KMS-11 (cell line): ENCODE measurements around the gene MAPK11.

Source experiments
- H2AFZ ChIP-seq: fragments of 200-600 bp; sonication (generic); 2 replicates; pipeline ENCODE4 v1.6.1; 2016; ENCODE audit warnings: antibody characterized with exemption, mixed run types, low read depth
- H3K27ac ChIP-seq: fragments of 200-600 bp; sonication (generic); 2 replicates; pipeline ENCODE4 v1.6.1; 2016; ENCODE audit warnings: mild to moderate bottlenecking, mixed run types
- H3K27me3 ChIP-seq: fragments of 200-600 bp; sonication (generic); 2 replicates; pipeline ENCODE4 v1.6.1; 2017; ENCODE audit warnings: mild to moderate bottlenecking, low read depth, mixed run types, moderate library complexity; ENCODE audit not compliant: insufficient read depth
- H3K36me3 ChIP-seq: fragments of 200-600 bp; sonication (generic); 2 replicates; pipeline ENCODE4 v1.6.1; 2017; ENCODE audit warnings: mild to moderate bottlenecking, mixed run types; ENCODE audit not compliant: insufficient read depth
- H3K4me1 ChIP-seq: fragments of 200-600 bp; sonication (generic); 2 replicates; pipeline ENCODE4 v1.6.1; 2016; ENCODE audit warnings: mild to moderate bottlenecking, low read depth, mixed run types; ENCODE audit not compliant: poor library complexity, severe bottlenecking
- H3K4me2 ChIP-seq: fragments of 200-600 bp; sonication (generic); 2 replicates; pipeline ENCODE4 v1.7.0; 2016; ENCODE audit warnings: mild to moderate bottlenecking, mixed run types
- H3K4me3 ChIP-seq: fragments of 200-600 bp; sonication (generic); IDR thresholded peaks from 2 replicates; pipeline ENCODE4 v1.6.1; 2017; ENCODE audit warnings: low read depth, low read length, mixed read lengths; ENCODE audit not compliant: insufficient read depth
- H3K79me2 ChIP-seq: fragments of 200-600 bp; sonication (generic); 2 replicates; pipeline ENCODE4 v1.6.1; 2016; ENCODE audit warnings: low read depth, mixed run types; ENCODE audit not compliant: insufficient read depth
- H3K9ac ChIP-seq: fragments of 200-600 bp; sonication (generic); 2 replicates; pipeline ENCODE4 v1.6.1; 2016; ENCODE audit warnings: mild to moderate bottlenecking, mixed run types
- H4K20me1 ChIP-seq: fragments of 200-600 bp; sonication (generic); 2 replicates; pipeline ENCODE4 v1.6.1; 2016; ENCODE audit warnings: mild to moderate bottlenecking, mixed run types; ENCODE audit not compliant: insufficient read depth
- TF ChIP-seq, protein P1 (sequence below): fragments of 200-600 bp; sonication (generic); conservative IDR thresholded peaks from 2 replicates; pipeline ENCODE4 v1.6.1; 2017; ENCODE audit warnings: low read depth, mild to moderate bottlenecking, antibody characterized with exemption, low read length, moderate library complexity, mixed read lengths

Gene MAPK11

DNA sequence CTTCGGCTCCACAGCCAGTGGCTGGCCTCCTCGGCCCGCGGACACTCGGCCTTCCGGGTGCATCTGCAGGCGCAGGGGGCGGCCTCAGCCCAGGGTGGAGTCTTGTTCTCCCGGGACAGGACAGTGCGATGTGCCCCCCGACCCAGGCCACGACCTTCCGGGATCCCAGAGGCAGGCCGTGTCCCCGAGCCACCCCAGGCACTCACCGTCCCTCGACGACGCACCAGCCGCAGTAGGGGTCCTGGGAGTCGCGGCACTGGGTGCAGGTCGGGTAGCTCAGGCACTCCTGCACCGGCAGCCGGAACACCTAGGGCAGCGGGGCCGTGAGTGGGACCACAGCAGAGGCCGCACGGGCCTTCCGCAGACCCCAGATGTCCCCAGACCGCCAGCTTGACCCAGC lies 17.6 kb upstream of the MAPK11 start:
- Histone ChIP-seq H3K36me3 (no peaks in the 10 kb centered on the region), H2AFZ (no peak overlapping the region), H3K9ac (no peak overlapping the region), H3K4me1 (no peaks in the 10 kb centered on the region), H3K4me2 (no peak overlapping the region), H3K79me2 (no peaks in the 10 kb centered on the region), H4K20me1 (no peaks in the 10 kb centered on the region), H3K4me3 (no peak overlapping the region), H3K27me3 (no peaks in the 10 kb centered on the region), H3K27ac (no peak overlapping the region)
- TF ChIP-seq, protein P1, sequence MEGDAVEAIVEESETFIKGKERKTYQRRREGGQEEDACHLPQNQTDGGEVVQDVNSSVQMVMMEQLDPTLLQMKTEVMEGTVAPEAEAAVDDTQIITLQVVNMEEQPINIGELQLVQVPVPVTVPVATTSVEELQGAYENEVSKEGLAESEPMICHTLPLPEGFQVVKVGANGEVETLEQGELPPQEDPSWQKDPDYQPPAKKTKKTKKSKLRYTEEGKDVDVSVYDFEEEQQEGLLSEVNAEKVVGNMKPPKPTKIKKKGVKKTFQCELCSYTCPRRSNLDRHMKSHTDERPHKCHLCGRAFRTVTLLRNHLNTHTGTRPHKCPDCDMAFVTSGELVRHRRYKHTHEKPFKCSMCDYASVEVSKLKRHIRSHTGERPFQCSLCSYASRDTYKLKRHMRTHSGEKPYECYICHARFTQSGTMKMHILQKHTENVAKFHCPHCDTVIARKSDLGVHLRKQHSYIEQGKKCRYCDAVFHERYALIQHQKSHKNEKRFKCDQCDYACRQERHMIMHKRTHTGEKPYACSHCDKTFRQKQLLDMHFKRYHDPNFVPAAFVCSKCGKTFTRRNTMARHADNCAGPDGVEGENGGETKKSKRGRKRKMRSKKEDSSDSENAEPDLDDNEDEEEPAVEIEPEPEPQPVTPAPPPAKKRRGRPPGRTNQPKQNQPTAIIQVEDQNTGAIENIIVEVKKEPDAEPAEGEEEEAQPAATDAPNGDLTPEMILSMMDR, result no peak

DNA sequence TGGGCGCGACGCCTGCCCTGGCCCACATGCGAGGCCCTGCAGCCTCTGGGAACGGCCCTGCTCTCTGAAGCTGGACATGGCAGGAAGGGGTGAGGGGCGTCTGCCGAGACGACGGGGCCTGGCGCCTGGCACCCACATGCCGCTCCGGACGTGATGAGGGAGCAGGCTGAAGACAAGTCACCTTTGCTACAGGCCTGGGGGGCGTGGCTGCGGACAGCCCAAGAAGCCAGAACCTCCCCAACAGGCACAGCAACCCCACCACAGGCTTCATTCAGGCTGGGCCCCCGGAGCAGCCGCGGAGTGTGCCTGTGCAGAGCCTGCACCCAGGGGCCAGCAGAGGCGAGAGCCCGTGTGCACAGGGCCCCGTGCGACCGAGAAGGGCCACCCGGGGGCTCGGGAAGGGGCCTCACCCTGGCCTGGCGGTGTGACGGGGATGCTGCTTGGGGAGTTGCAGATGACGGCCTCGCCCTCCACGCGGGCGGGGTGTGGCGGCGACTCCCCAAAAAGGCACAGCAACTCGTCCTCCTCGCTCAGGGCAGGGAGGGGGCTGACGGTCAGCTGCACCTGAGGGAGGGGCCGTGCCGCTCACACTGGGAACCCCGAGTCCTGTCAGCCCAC lies 16.6 kb upstream of the MAPK11 start:
- TF ChIP-seq, protein P1, result no peak
- no peak overlapping the region for H3K27ac ChIP-seq
- H2AFZ ChIP-seq, result no peak overlapping the region
- H3K4me1 ChIP-seq, result no peaks in the 10 kb centered on the region
- H3K79me2 ChIP-seq, result no peaks in the 10 kb centered on the region
- no peak overlapping the region for H3K4me3 ChIP-seq
- no peak overlapping the region for H3K9ac ChIP-seq
- H4K20me1 ChIP-seq, result no peaks in the 10 kb centered on the region
- H3K4me2 ChIP-seq, result no peak overlapping the region
- H3K27me3 ChIP-seq, result no peaks in the 10 kb centered on the region
- no peaks in the 10 kb centered on the region for H3K36me3 ChIP-seq

DNA sequence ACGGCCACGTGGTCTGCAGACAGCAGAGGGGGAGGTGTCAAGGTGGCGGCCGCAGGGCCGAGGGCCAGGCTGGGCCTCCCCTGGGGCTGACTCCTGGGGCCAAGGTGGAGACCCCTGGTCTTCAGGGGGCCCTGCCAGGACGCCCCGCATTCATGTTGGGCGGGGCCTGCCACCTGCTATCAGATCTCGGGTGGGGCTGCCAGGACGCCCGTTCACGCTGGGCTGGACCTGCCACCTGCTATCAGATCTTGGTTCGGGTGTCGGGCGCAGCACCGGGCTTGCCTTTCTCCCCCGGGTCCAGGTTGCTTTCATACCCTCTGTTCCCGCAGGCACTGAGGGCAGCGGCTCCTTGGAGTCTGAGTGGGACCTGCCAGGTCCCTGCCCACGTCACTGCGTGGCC lies 16.1 kb upstream of the MAPK11 start:
- H3K4me2 ChIP-seq, result no peak overlapping the region
- H3K9ac ChIP-seq, result no peak overlapping the region
- TF ChIP-seq, protein P1, result no peak
- H3K27me3 ChIP-seq, result no peaks in the 10 kb centered on the region
- H4K20me1 ChIP-seq, result no peaks in the 10 kb centered on the region
- no peaks in the 10 kb centered on the region for H3K36me3 ChIP-seq
- no peaks in the 10 kb centered on the region for H3K4me1 ChIP-seq
- no peak overlapping the region for H3K27ac ChIP-seq
- no peak overlapping the region for H3K4me3 ChIP-seq
- H2AFZ ChIP-seq, result no peak overlapping the region
- H3K79me2 ChIP-seq, result no peaks in the 10 kb centered on the region

DNA sequence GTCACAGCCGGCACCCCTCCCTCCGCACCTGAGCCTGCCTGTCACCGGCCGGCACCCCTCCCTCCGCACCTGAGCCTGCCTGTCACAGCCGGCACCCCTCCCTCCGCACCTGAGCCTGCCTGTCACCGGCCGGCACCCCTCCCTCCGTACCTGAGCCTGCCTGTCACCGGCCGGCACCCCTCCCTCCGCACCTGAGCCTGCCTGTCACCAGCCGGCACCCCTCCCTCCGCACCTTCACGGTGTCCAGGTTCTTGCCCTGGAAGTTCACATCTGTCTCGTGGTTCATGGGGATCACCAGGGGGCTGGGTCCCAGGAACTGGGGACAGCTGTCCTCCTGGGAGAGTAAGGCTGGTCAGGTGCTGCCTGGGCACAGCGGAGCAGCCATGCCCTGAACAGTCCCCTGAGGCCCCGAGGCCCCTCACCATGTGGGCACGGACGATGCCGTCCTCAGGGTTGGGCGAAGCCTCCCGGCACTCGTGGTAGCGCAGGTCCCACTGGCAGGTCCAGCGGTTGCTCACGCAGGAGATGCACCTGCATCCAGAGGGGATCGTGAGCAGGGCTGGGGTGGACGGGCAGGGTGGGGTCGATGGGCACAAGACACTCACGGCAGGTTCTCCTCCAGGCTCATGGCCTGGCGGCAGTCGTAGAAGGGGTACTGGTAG lies 15.5 kb upstream of the MAPK11 start:
- no peaks in the 10 kb centered on the region for H3K79me2 ChIP-seq
- H3K4me1 ChIP-seq, result no peaks in the 10 kb centered on the region
- H3K27ac ChIP-seq, result no peak overlapping the region
- H2AFZ ChIP-seq, result no peak overlapping the region
- H3K9ac ChIP-seq, result no peak overlapping the region
- TF ChIP-seq, protein P1, result no peak
- H4K20me1 ChIP-seq, result no peaks in the 10 kb centered on the region
- no peaks in the 10 kb centered on the region for H3K36me3 ChIP-seq
- H3K4me2 ChIP-seq, result no peak overlapping the region
- no peaks in the 10 kb centered on the region for H3K27me3 ChIP-seq
- H3K4me3 ChIP-seq, result no peak overlapping the region
